Measurements from ENCODE around the gene UQCRHL. TPM values are rescaled to one million over a fixed set of nuclear protein-coding genes. Genes with fewer than 3 reads are reported as not detected.

Gene UQCRHL
- total RNA-seq, 1 donor from 2014 or later, result 3.5 TPM

- Mint-ChIP-seq H3K4me3 (peak overlapping the region; percentile 97), H3K36me3 (no peaks in the 10 kb centered on the region), H3K27ac (peak overlapping the region; percentile 98), H3K9me3 (no peaks in the 10 kb centered on the region), H3K27me3 (ENCODE audit: low read depth) (no peaks in the 10 kb centered on the region), H3K4me1 (peaks cover 27% of the 10 kb centered on the region)
- no peak for TF ChIP-seq CTCF (IDR thresholded peaks at IDR 0.05; ENCODE audit: unreplicated experiment)
- no peak for DNase-seq (ENCODE audit: low spot score in 2 of 2, unreplicated experiment in 2 of 2)
Measured at GRCh38 chr1:15850471-15851001, 43.1 kb upstream of the UQCRHL start.

- no peaks in the 10 kb centered on the region for H3K27me3 Mint-ChIP-seq (ENCODE audit: low read depth)
- no peaks in the 10 kb centered on the region for H3K36me3 Mint-ChIP-seq
- H3K9me3 Mint-ChIP-seq, result no peaks in the 10 kb centered on the region
- TF ChIP-seq CTCF (IDR thresholded peaks at IDR 0.05; ENCODE audit: unreplicated experiment), result no peak
- H3K27ac Mint-ChIP-seq, result peak overlapping the region; percentile 99
- H3K4me1 Mint-ChIP-seq, result peaks cover 33% of the 10 kb centered on the region
- peak; percentile 46 to 73 for DNase-seq (ENCODE audit: low spot score in 2 of 2, unreplicated experiment in 2 of 2)
- H3K4me3 Mint-ChIP-seq, result peak overlapping the region; percentile 97
Measured at GRCh38 chr1:15849775-15850324, 42.4 kb upstream of the UQCRHL start.

GRCh38 chr1:15848929-15849774 is 41.7 kb upstream of the UQCRHL start:
- no peaks in the 10 kb centered on the region for H3K36me3 Mint-ChIP-seq
- no peaks in the 10 kb centered on the region for H3K9me3 Mint-ChIP-seq
- H3K4me3 Mint-ChIP-seq, result peak overlapping the region; percentile 97
- H3K27me3 Mint-ChIP-seq (ENCODE audit: low read depth), result no peaks in the 10 kb centered on the region
- peak overlapping the region; percentile 99 for H3K27ac Mint-ChIP-seq
- TF ChIP-seq CTCF (IDR thresholded peaks at IDR 0.05; ENCODE audit: unreplicated experiment), result no peak
- peaks cover 35% of the 10 kb centered on the region for H3K4me1 Mint-ChIP-seq
- peak; percentile 68 to 84 for DNase-seq (ENCODE audit: low spot score in 2 of 2, unreplicated experiment in 2 of 2)

GRCh38 chr1:15848143-15848928 is 40.9 kb upstream of the UQCRHL start:
- no peak for TF ChIP-seq CTCF (IDR thresholded peaks at IDR 0.05; ENCODE audit: unreplicated experiment)
- peak; percentile 23 to 60 for DNase-seq (ENCODE audit: low spot score in 2 of 2, unreplicated experiment in 2 of 2)
- Mint-ChIP-seq H3K27me3 (ENCODE audit: low read depth) (no peaks in the 10 kb centered on the region), H3K27ac (peak overlapping the region; percentile 99), H3K4me1 (peaks cover 40% of the 10 kb centered on the region), H3K4me3 (peak overlapping the region; percentile 97), H3K9me3 (no peaks in the 10 kb centered on the region), H3K36me3 (no peaks in the 10 kb centered on the region)

GRCh38 chr1:15847893-15848142 is 40.4 kb upstream of the UQCRHL start:
- Mint-ChIP-seq H3K4me3 (peak overlapping the region; percentile 89), H3K4me1 (peaks cover 40% of the 10 kb centered on the region), H3K27ac (peak overlapping the region; percentile 73), H3K36me3 (no peaks in the 10 kb centered on the region), H3K27me3 (ENCODE audit: low read depth) (no peaks in the 10 kb centered on the region), H3K9me3 (no peaks in the 10 kb centered on the region)
- DNase-seq (ENCODE audit: low spot score in 2 of 2, unreplicated experiment in 2 of 2), result no peak
- no peak for TF ChIP-seq CTCF (IDR thresholded peaks at IDR 0.05; ENCODE audit: unreplicated experiment)
